Thyroid gland (tissue), 4 donors: ENCODE results near the gene NME7.

ENCODE experiments used
- CTCF ChIP-seq, 6 experiments: fragments of 200-600 bp in 3 of 6; fragments of 450-650 bp in 3 of 6; sonication (generic) in 3 of 6; IDR thresholded peaks; one replicate each; pipeline ENCODE4 v1.5.1; 2016 to 2019; ENCODE audit warnings: antibody characterized with exemption in 6 of 6, mild to moderate bottlenecking in 2 of 6, inconsistent platforms in 1 of 6, moderate library complexity in 1 of 6
- POLR2A ChIP-seq, 2 donors: fragments of 450-650 bp; IDR thresholded peaks; one replicate each; pipeline ENCODE4 v1.6.1; 2017; ENCODE audit warnings: antibody characterized with exemption in 2 of 2, mild to moderate bottlenecking in 2 of 2, moderate library complexity in 1 of 2

DNA sequence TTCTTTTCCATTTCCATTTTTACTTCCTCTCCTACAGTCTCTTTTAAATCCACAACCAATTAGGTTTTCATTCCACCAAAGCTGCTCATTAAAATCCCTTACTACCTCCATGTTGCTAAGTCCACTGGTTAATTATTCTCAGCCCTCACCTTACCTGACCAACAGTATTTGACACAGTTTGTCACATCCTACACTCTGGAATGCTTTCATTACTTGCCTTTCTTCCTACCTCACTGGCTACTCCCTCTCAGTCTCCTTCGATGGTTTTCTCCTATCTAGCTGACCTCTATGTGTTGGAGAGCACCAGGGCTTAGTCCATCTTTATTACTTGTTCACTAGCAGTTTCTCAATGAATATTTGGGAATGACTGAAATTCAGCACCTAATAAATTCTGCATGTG lies 78.6 kb downstream of the NME7 start:
- TF ChIP-seq CTCF (IDR thresholded peaks at IDR 0.05): no peak
- no peak for TF ChIP-seq POLR2A (IDR thresholded peaks at IDR 0.05)
